ENCODE data around the gene SIKE1.
"Not testable (repeated sequence)": the region's sequence is repeated elsewhere in the genome, so short reads cannot be mapped to it uniquely, and the experiment has no call there.

SIKE1 gene

GRCh38 chr1:114755006-114755931, 25.2 kb downstream of the SIKE1 start:
- DNase-seq: no peak

- not testable (repeated sequence) for DNase-seq
Observed at GRCh38 chr1:114753702-114754101, 26.8 kb downstream of the SIKE1 start.

GRCh38 chr1:114753143-114753542, 27.3 kb downstream of the SIKE1 start:
- DNase-seq: no peak

GRCh38 chr1:114750780-114751179, 29.7 kb downstream of the SIKE1 start:
- no peak for DNase-seq

GRCh38 chr1:114749835-114750234, 30.6 kb downstream of the SIKE1 start:
- no peak for DNase-seq

- DNase-seq: no peak
Observed at GRCh38 chr1:114746450-114747121, 33.9 kb downstream of the SIKE1 start.

- no peak for DNase-seq
Observed at GRCh38 chr1:114745291-114745690, 35.2 kb downstream of the SIKE1 start.

GRCh38 chr1:114741963-114742746, 38.3 kb downstream of the SIKE1 start:
- DNase-seq: no peak

- DNase-seq: no peak
Observed at GRCh38 chr1:114740331-114740730, 40.2 kb downstream of the SIKE1 start.

- DNase-seq: no peak
Observed at GRCh38 chr1:114737314-114737849, 43.1 kb downstream of the SIKE1 start.

GRCh38 chr1:114735479-114735878, 45.0 kb downstream of the SIKE1 start:
- no peak for DNase-seq

GRCh38 chr1:114729782-114730181, 50.7 kb downstream of the SIKE1 start:
- DNase-seq: no peak

- DNase-seq: no peak
Observed at GRCh38 chr1:114728553-114728952, 51.9 kb downstream of the SIKE1 start.

- DNase-seq: no peak
Observed at GRCh38 chr1:114725230-114725629, 55.3 kb downstream of the SIKE1 start.

- DNase-seq: no peak
Observed at GRCh38 chr1:114723915-114724314, 56.6 kb downstream of the SIKE1 start.

GRCh38 chr1:114723457-114723856, 57.0 kb downstream of the SIKE1 start:
- no peak for DNase-seq

- no peak for DNase-seq
Observed at GRCh38 chr1:114720492-114720891, 60.0 kb downstream of the SIKE1 start.
